GM21825 (cell line): ENCODE results near the gene TMEM231.
"Not testable (repeated sequence)": the region's sequence is repeated elsewhere in the genome, so short reads cannot be mapped to it uniquely, and the experiment has no call there.

Experiments
- ATAC-seq: cut with Tn5 transposase; IDR thresholded peaks from one replicate; pipeline ENCODE4 v1.9.1; 2021; ENCODE audit warnings: mild to moderate bottlenecking, moderate library complexity; ENCODE audit not compliant: unreplicated experiment

Gene TMEM231

GRCh38 chr16:75534560-75535205, 21.4 kb downstream of the TMEM231 start:
- no peak for ATAC-seq

GRCh38 chr16:75532791-75533190, 23.3 kb downstream of the TMEM231 start:
- ATAC-seq = no peak

- no peak for ATAC-seq
Measured at GRCh38 chr16:75532142-75532765, 23.8 kb downstream of the TMEM231 start.

GRCh38 chr16:75529959-75530358, 26.1 kb downstream of the TMEM231 start:
- no peak for ATAC-seq

- ATAC-seq = no peak
Measured at GRCh38 chr16:75529056-75529905, 26.8 kb downstream of the TMEM231 start.

- no peak for ATAC-seq
Measured at GRCh38 chr16:75527825-75528299, 28.2 kb downstream of the TMEM231 start.

- no peak for ATAC-seq
Measured at GRCh38 chr16:75526032-75526790, 29.8 kb downstream of the TMEM231 start.

- ATAC-seq = no peak
Measured at GRCh38 chr16:75519175-75519574, 36.9 kb downstream of the TMEM231 start.

- ATAC-seq = not testable (repeated sequence)
Measured at GRCh38 chr16:75516189-75516966, 39.7 kb downstream of the TMEM231 start.

- no peak for ATAC-seq
Measured at GRCh38 chr16:75514296-75514695, 41.8 kb downstream of the TMEM231 start.

- ATAC-seq = no peak
Measured at GRCh38 chr16:75506574-75506973, 49.5 kb downstream of the TMEM231 start.

- no peak for ATAC-seq
Measured at GRCh38 chr16:75506107-75506506, 49.9 kb downstream of the TMEM231 start.

- ATAC-seq = no peak
Measured at GRCh38 chr16:75503801-75504200, 52.3 kb downstream of the TMEM231 start.

- no peak for ATAC-seq
Measured at GRCh38 chr16:75502916-75503605, 53.0 kb downstream of the TMEM231 start.

- not testable (repeated sequence) for ATAC-seq
Measured at GRCh38 chr16:75501820-75502219, 54.2 kb downstream of the TMEM231 start.

- ATAC-seq = no peak
Measured at GRCh38 chr16:75501359-75501758, 54.7 kb downstream of the TMEM231 start.

- ATAC-seq = not testable (repeated sequence)
Measured at GRCh38 chr16:75498605-75499322, 57.3 kb downstream of the TMEM231 start.

- no peak for ATAC-seq
Measured at GRCh38 chr16:75497558-75497957, 58.5 kb downstream of the TMEM231 start.
